ENCODE measurements around the gene AAK1. TPM values are rescaled to one million over a fixed set of nuclear protein-coding genes. Genes with fewer than 3 reads are reported as not detected.

Gene AAK1
- total and polyA plus RNA-seq, 2 donors (not counting 3 experiments of a cell fraction or from before 2014, with no cell fraction given): 31.0 to 127 TPM

DNA sequence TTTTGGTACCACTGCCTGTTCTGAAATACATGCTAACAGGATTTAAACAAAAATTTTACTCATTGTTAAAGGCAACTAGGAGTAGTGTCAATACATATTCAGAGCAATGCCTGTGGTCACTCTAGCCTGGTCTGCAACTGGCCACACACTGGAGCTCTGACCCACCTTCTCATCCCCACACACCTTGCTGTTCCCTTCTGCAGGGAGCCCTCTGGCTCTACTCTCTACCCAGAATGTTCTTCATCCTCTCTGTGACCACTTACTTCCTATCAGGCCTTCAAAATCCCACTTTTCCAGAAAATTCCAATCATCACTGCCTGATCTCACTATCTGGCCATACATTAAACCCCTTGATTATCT is 104.0 kb downstream of the AAK1 start:
- no peak overlapping the region for H3K9ac ChIP-seq (replicated peaks; ENCODE audit: extremely low read depth, insufficient read depth, low read length)
- ChIA-PET POLR2A (no interaction called here), CTCF (interaction anchor here (1.1 to 1.3 kb wide), 2 partner anchors 12 to 17 kb away, joined by 3 to 5 read pairs; no protein-coding TSS in a partner anchor)
- no peak for FAIRE-seq
- H3K9me1 ChIP-seq (replicated peaks; ENCODE audit: control insufficient read depth, extremely low read depth, insufficient read depth, low read length): no peaks in the 10 kb centered on the region
- dilution Hi-C loops (cut with MboI; ENCODE audit: extremely low pct_ligation_motif_present, low sequenced_read_pairs): no loop called here
- intact Hi-C loops (cut with micrococcal nuclease): no loop called here
- no peaks in the 10 kb centered on the region for H4K20me1 ChIP-seq (replicated peaks; ENCODE audit: control insufficient read depth, extremely low read depth, insufficient read depth, low read length)
- TF ChIP-seq MYC (IDR thresholded peaks at IDR 0.05; ENCODE audit: low read depth, low read length): no peak
- TF ChIP-seq GATA2 (IDR thresholded peaks at IDR 0.05; ENCODE audit: insufficient read depth, insufficient read length, low read depth, low read length): no peak
- TF ChIP-seq POLR2A (IDR thresholded peaks at IDR 0.05; ENCODE audit: low read depth, low read length): no peak
- TF ChIP-seq FOS (IDR thresholded peaks at IDR 0.05; ENCODE audit: borderline replicate concordance, insufficient read depth, low read length): no peak
- no peak for TF ChIP-seq EZH2 (IDR thresholded peaks at IDR 0.05; ENCODE audit: borderline replicate concordance, low read depth, low read length, severe bottlenecking)
- no peak for TF ChIP-seq JUN (IDR thresholded peaks at IDR 0.05; ENCODE audit: borderline replicate concordance, insufficient read depth, insufficient read length, low read depth)
- TF ChIP-seq, protein P1, sequence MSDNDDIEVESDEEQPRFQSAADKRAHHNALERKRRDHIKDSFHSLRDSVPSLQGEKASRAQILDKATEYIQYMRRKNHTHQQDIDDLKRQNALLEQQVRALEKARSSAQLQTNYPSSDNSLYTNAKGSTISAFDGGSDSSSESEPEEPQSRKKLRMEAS (IDR thresholded peaks at IDR 0.05; ENCODE audit: insufficient read depth, insufficient read length): no peak
- H3K4me3 ChIP-seq (replicated peaks in 1 of 3; ENCODE audit: insufficient read depth in 1 of 3, low read depth in 1 of 3, low read length in 3 of 3): no peak overlapping the region
- H3K36me3 ChIP-seq (ENCODE audit: control insufficient read depth in 2 of 2, extremely low read depth in 1 of 2, insufficient read depth in 2 of 2, low read length in 2 of 2): peaks cover 13 to 16% of the 10 kb centered on the region in 2 experiments
- H3K9me3 ChIP-seq (replicated peaks; ENCODE audit: control insufficient read depth, insufficient read depth, low read length): no peaks in the 10 kb centered on the region
- BruUV-seq (replicated peaks): no TSS peak
- no peak overlapping the region for H3K4me2 ChIP-seq (ENCODE audit: insufficient read depth, low read length)
- no peaks in the 10 kb centered on the region for H3K27me3 ChIP-seq (ENCODE audit: control insufficient read depth in 2 of 2, insufficient read depth in 2 of 2, low read length in 2 of 2)
- no peak for DNase-seq (ENCODE audit: low read depth, low spot score)
- no peak overlapping the region for H3K27ac ChIP-seq (ENCODE audit: insufficient read depth, low read depth, low read length)
- no peaks in the 10 kb centered on the region for H3K4me1 ChIP-seq (ENCODE audit: control insufficient read depth, extremely low read depth, insufficient read depth, low read length)
- H2AFZ ChIP-seq (ENCODE audit: low read depth, low read length): no peak overlapping the region
- H3K79me2 ChIP-seq (ENCODE audit: control insufficient read depth, insufficient read depth, low read length): peaks cover 13% of the 10 kb centered on the region

DNA sequence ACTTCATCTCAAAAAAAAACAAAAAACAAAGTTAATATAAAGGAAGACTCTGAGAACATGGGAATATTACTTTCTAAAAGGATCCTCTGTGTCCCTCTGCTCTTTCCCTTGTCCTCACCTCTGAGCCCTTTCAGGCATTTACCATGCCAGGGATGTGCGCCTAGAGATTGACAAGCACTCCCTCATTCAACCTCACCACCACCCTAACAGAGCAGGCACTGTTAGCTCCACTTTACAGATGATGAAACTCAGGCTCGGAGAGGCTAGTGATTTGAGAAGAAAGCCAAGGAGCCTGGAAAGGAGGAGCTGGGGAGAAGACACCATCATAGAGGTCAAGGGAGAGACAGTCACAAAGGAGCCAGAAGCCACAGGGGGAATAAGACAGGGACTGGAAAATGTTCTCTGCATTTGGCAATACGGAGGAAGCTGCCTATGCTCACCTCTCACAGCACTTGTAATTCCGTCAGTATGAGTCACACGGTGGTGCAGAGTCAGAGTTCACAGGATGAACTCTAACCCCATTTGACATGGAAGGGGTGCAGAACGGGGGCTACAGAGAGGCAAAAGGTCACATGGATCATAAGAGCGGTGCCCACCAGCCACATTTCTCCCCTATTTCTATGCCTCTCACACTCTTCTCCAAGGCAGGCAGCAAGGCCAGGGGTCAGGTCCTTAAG is 104.5 kb downstream of the AAK1 start:
- no peak for FAIRE-seq

More for the DNA sequence above, 104.5 kb downstream of the AAK1 start:
- Histone ChIP-seq H3K9ac (replicated peaks; ENCODE audit: extremely low read depth, insufficient read depth, low read length) (no peak overlapping the region), H3K4me1 (ENCODE audit: control insufficient read depth, extremely low read depth, insufficient read depth, low read length) (no peaks in the 10 kb centered on the region), H2AFZ (ENCODE audit: low read depth, low read length) (no peak overlapping the region), H3K4me3 (replicated peaks in 1 of 3; ENCODE audit: insufficient read depth in 1 of 3, low read depth in 1 of 3, low read length in 3 of 3) (no peak overlapping the region), H3K36me3 (ENCODE audit: control insufficient read depth in 2 of 2, extremely low read depth in 1 of 2, insufficient read depth in 2 of 2, low read length in 2 of 2) (peaks cover 13 to 16% of the 10 kb centered on the region in 2 experiments), H3K4me2 (ENCODE audit: insufficient read depth, low read length) (no peak overlapping the region), H3K79me2 (ENCODE audit: control insufficient read depth, insufficient read depth, low read length) (peaks cover 13% of the 10 kb centered on the region), H3K27ac (ENCODE audit: insufficient read depth, low read depth, low read length) (no peak overlapping the region), H4K20me1 (replicated peaks; ENCODE audit: control insufficient read depth, extremely low read depth, insufficient read depth, low read length) (no peaks in the 10 kb centered on the region), H3K27me3 (ENCODE audit: control insufficient read depth in 2 of 2, insufficient read depth in 2 of 2, low read length in 2 of 2) (no peaks in the 10 kb centered on the region), H3K9me1 (replicated peaks; ENCODE audit: control insufficient read depth, extremely low read depth, insufficient read depth, low read length) (no peaks in the 10 kb centered on the region), H3K9me3 (replicated peaks; ENCODE audit: control insufficient read depth, insufficient read depth, low read length) (no peaks in the 10 kb centered on the region)
- CTCF ChIA-PET: interaction anchor here (1.1 to 1.3 kb wide), 2 partner anchors 11 kb away, joined by 4 to 5 read pairs; no protein-coding TSS in a partner anchor
- POLR2A ChIA-PET: no interaction called here
- dilution Hi-C loops (cut with MboI; ENCODE audit: extremely low pct_ligation_motif_present, low sequenced_read_pairs) (no loop called here), intact Hi-C loops (cut with micrococcal nuclease) (no loop called here)
- TF ChIP-seq, protein P1 (IDR thresholded peaks at IDR 0.05; ENCODE audit: insufficient read depth, insufficient read length): no peak
- TF ChIP-seq JUN (IDR thresholded peaks at IDR 0.05; ENCODE audit: borderline replicate concordance, insufficient read depth, insufficient read length, low read depth) (no peak), EZH2 (IDR thresholded peaks at IDR 0.05; ENCODE audit: borderline replicate concordance, low read depth, low read length, severe bottlenecking) (no peak), GATA2 (IDR thresholded peaks at IDR 0.05; ENCODE audit: insufficient read depth, insufficient read length, low read depth, low read length) (no peak), MYC (IDR thresholded peaks at IDR 0.05; ENCODE audit: low read depth, low read length) (no peak), POLR2A (IDR thresholded peaks at IDR 0.05; ENCODE audit: low read depth, low read length) (no peak)
- DNase-seq (ENCODE audit: low read depth, low spot score): no peak
- no TSS peak for BruUV-seq (replicated peaks)

Data from endothelial cell of umbilical vein (primary cell).